ENCODE measurements around the gene TBCK.

DNA sequence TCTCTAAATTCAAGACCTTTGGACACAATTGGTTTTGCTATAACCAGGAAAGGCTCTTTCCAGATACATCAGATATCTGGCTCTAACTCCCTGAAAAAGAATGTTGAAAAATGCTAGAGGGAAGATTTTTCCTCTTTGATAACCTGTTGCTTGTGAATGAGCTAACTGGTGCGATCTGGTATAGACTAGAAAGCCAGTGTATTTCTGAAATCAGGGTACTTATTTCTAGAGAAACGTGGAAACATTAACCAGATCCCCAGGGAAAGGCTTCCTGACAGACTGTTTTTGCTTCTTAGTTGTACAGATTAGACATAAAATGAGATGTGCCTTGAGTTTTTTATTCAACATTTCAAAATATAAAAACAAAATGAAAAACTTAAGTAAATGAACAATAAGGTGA is 313.0 kb downstream of the TBCK start:
- TF ChIP-seq, protein P1, sequence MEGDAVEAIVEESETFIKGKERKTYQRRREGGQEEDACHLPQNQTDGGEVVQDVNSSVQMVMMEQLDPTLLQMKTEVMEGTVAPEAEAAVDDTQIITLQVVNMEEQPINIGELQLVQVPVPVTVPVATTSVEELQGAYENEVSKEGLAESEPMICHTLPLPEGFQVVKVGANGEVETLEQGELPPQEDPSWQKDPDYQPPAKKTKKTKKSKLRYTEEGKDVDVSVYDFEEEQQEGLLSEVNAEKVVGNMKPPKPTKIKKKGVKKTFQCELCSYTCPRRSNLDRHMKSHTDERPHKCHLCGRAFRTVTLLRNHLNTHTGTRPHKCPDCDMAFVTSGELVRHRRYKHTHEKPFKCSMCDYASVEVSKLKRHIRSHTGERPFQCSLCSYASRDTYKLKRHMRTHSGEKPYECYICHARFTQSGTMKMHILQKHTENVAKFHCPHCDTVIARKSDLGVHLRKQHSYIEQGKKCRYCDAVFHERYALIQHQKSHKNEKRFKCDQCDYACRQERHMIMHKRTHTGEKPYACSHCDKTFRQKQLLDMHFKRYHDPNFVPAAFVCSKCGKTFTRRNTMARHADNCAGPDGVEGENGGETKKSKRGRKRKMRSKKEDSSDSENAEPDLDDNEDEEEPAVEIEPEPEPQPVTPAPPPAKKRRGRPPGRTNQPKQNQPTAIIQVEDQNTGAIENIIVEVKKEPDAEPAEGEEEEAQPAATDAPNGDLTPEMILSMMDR (IDR thresholded peaks at IDR 0.05; ENCODE audit: low read length): no peak
- no peak for TF ChIP-seq EZH2 (IDR thresholded peaks at IDR 0.05; ENCODE audit: borderline replicate concordance, low read length)
